Measurements from ENCODE around the gene OR10H1.
"Not testable (repeated sequence)": the region's sequence is repeated elsewhere in the genome, so short reads cannot be mapped to it uniquely, and the experiment has no call there.

Gene OR10H1

GRCh38 chr19:15815306-15815705 lies at the start of gene OR10H1:
TSS of gene OR10H1 (minus strand) at chr19:15815664. CDS start at chr19:15808037, 7,627 bp downstream.
- DNase-seq (ENCODE audit: low spot score) = no peak

- no peak for DNase-seq (ENCODE audit: low spot score)
Measured at GRCh38 chr19:15864824-15865223, 49.4 kb upstream of the OR10H1 start.

GRCh38 chr19:15863272-15863671 lies 47.8 kb upstream of the OR10H1 start:
- no peak for DNase-seq (ENCODE audit: low spot score)

GRCh38 chr19:15862444-15862843 lies 47.0 kb upstream of the OR10H1 start:
- no peak for DNase-seq (ENCODE audit: low spot score)

- DNase-seq (ENCODE audit: low spot score) = no peak
Measured at GRCh38 chr19:15860522-15860921, 45.1 kb upstream of the OR10H1 start.

- DNase-seq (ENCODE audit: low spot score) = no peak
Measured at GRCh38 chr19:15859187-15859586, 43.7 kb upstream of the OR10H1 start.

- DNase-seq (ENCODE audit: low spot score) = no peak
Measured at GRCh38 chr19:15850385-15850784, 34.9 kb upstream of the OR10H1 start.

- DNase-seq (ENCODE audit: low spot score) = no peak
Measured at GRCh38 chr19:15846923-15847322, 31.5 kb upstream of the OR10H1 start.

- not testable (repeated sequence) for DNase-seq (ENCODE audit: low spot score)
Measured at GRCh38 chr19:15843894-15844222, 28.4 kb upstream of the OR10H1 start.

- no peak for DNase-seq (ENCODE audit: low spot score)
Measured at GRCh38 chr19:15843203-15843893, 27.9 kb upstream of the OR10H1 start.

GRCh38 chr19:15841875-15842569 lies 26.6 kb upstream of the OR10H1 start:
- peak; percentile 12 for DNase-seq (ENCODE audit: low spot score)

- DNase-seq (ENCODE audit: low spot score) = no peak
Measured at GRCh38 chr19:15840833-15841232, 25.4 kb upstream of the OR10H1 start.

GRCh38 chr19:15839888-15840287 lies 24.4 kb upstream of the OR10H1 start:
- not testable (repeated sequence) for DNase-seq (ENCODE audit: low spot score)

GRCh38 chr19:15838351-15838750 lies 22.9 kb upstream of the OR10H1 start:
- DNase-seq (ENCODE audit: low spot score) = no peak

- no peak for DNase-seq (ENCODE audit: low spot score)
Measured at GRCh38 chr19:15837221-15837731, 21.8 kb upstream of the OR10H1 start.

- peak; percentile 84 for DNase-seq (ENCODE audit: low spot score)
Measured at GRCh38 chr19:15836330-15837220, 21.1 kb upstream of the OR10H1 start.

- DNase-seq (ENCODE audit: low spot score) = not testable (repeated sequence)
Measured at GRCh38 chr19:15835565-15836329, 20.3 kb upstream of the OR10H1 start.

GRCh38 chr19:15834232-15834631 lies 18.8 kb upstream of the OR10H1 start:
- not testable (repeated sequence) for DNase-seq (ENCODE audit: low spot score)

GRCh38 chr19:15831626-15832025 lies 16.2 kb upstream of the OR10H1 start:
- DNase-seq (ENCODE audit: low spot score) = no peak

GRCh38 chr19:15829786-15830185 lies 14.3 kb upstream of the OR10H1 start:
- DNase-seq (ENCODE audit: low spot score) = no peak

- no peak for DNase-seq (ENCODE audit: low spot score)
Measured at GRCh38 chr19:15829306-15829698, 13.8 kb upstream of the OR10H1 start.

Measured in HuH-7 (cell line).